NCI-H774 (cell line): ENCODE measurements around the gene CDK5RAP1.
"Not testable (repeated sequence)": the region's sequence is repeated elsewhere in the genome, so short reads cannot be mapped to it uniquely, and the experiment has no call there.

Experiments used
- DNase-seq: peaks from one replicate; lab custom pipeline; 2025; lab: John Stamatoyannopoulos, UW

CDK5RAP1 gene, protein sequence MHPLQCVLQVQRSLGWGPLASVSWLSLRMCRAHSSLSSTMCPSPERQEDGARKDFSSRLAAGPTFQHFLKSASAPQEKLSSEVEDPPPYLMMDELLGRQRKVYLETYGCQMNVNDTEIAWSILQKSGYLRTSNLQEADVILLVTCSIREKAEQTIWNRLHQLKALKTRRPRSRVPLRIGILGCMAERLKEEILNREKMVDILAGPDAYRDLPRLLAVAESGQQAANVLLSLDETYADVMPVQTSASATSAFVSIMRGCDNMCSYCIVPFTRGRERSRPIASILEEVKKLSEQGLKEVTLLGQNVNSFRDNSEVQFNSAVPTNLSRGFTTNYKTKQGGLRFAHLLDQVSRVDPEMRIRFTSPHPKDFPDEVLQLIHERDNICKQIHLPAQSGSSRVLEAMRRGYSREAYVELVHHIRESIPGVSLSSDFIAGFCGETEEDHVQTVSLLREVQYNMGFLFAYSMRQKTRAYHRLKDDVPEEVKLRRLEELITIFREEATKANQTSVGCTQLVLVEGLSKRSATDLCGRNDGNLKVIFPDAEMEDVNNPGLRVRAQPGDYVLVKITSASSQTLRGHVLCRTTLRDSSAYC

DNA sequence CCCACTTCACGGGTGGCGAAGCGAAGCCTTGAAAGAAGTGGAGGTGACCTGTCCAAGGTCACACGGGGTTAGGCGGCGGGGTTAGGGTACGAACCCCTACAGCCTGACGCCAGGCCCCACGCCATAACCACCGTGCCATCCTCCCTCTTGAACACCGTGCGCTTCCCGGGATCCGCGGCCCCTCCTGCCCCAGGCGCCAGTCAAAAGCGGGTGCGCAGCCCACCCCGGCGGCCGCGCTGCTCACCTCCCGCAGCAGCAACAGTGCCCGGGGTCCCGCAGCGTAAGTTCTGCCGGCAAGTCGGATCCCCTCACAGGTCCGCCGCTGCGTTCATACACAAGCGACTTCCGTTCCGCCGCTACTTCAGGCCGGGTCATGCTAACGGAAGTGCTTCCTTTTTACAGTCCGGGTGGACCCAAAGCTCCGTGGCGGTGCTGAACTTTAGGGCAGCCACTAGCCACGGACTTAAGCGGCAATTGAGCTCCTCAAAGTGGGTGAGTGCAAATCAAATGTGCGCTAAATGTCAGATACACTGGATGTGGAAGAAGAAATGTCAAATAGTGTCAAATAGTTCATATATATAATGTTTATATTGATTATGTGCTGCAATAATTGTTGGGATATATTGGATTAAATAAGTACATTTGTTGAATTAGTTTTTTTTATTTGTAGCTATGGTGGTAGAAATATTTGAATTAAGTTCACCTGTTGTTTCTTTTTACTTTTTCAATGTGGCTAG lies at the start of gene CDK5RAP1:
Gene CDK5RAP1 (minus strand): TSS at position 336 of the 737 bp plus-strand sequence. CDS start 4,455 bp downstream, outside the sequence.
- DNase-seq = peak; percentile 87

DNA sequence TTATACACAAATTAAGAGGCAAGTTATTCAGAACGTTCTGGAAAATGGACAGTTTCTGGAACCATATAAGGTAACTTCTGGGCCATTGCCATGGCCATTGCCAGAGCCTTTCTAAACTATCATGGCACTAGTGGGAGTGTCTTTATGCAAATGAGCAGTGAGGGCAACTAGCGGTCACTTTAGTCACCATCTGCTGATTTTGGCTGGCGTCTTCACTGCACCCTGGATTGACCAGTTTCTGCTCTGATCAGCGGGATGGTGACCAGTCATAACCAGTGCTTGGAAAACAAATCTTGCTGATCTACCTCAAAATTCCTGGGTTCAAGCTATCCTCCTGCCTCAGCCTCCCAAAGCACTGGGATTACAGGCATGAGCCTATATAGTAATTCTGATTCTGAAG lies 49.5 kb upstream of the CDK5RAP1 start:
- DNase-seq = no peak

DNA sequence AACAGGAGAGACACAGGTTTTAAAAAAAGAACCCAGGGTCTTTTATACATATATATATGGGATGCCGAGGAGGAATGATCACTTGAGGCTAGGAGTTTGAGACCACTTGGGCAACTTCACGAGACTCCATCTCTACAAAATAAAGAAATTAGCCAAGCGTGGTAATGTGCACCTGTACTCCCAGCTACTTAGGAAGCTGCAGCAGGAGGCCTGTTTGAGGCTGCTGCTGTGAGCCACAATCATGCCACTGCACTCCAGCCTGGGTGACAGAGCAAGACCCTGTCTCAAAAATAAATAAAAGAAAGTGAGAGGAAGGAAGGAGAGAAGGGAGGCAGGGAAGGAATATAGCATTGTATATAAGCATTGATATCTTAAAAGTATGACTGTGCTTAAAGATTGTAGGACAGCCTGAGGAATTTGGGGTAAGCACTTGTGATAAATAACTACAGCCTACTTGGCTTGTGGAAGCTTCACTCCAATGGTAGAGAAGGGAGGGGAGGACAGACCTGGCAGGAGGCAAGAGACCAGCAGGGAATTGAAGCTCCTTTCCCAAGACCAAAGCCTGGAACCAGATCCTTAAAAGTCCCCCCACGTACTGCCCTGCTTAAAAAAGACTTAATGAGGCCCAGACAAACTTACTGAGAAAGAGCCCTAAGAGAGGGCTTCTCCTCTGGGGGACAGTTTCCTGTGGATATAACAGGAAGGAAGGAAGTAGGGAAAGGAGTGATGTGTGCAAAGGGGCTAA lies 44.7 kb upstream of the CDK5RAP1 start:
- DNase-seq = no peak

DNA sequence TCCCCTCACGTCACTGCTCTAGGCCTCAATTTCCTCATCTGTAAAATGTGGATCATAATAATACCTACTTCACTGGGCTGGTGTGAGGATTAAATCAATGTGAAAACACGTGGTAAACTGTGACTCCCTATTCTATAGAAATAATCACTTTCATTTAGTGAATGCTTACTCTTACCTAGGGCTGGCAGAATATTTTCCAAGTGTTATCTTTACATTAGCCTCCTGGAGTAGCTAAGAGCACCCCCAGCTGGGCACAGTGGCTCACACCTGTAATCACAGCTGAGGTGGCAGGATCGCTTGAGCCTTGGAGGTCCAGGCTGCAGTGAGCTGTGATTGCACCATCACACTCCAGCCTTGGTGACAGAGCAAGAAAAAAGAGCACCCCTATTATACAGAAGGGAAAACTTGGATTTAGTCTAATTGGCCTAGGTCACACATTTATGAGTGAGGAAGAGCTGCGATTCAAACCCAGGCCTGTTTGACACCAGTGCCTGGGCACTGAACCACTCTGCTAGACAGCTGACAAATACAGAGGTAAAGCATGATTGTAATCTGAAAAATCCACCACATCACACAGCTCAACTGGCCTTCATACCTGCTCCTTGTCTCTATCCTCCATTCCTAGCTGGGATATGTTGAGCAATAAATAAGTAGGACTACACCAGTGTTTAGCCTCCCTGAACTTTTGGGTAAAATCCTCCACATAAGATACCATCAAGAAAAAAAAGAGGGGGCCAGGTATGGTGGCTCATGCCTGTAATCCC lies 43.7 kb upstream of the CDK5RAP1 start:
- no peak for DNase-seq

DNA sequence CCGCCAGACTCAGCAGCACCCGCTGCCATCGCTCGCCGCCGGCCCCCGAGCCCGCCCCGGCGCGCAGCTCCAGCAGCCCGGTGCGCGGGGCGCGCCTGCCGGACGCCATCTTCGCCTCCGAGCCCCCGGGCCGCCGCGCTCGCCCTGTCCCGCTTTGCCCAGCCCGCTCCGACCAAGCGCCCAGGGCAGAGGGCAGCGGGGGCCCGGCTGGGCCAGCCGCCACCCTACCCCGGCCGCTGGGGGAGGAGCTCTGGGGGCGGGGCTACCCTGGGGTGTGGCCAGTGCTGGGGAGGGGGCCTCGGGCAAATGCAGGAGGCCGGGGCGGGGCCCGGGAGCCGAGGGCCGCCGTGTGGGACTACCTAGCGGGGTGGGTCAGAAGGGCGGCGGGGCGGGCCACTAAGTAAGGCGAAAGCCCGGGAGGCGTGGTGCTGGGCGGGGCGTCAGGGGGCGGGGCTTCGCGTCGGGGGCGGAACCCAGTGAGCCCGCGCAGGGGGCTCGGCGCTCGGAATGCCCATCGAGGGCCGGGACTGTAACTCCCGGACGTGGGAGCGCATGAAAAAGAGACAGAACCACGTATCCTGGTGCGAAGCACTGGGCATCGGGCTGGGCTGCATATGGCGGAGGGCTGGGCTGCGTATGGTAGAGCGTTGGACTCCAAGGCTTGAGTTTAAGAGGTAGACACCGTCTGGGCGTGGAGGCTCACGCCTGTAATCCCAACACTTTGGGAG lies 42.4 kb upstream of the CDK5RAP1 start, which contains the start of gene SNTA1:
Gene SNTA1 (minus strand): TSS at position 252 of the 728 bp plus-strand sequence. CDS start 143 bp downstream, at position 109.
- DNase-seq = peak; percentile 83

DNA sequence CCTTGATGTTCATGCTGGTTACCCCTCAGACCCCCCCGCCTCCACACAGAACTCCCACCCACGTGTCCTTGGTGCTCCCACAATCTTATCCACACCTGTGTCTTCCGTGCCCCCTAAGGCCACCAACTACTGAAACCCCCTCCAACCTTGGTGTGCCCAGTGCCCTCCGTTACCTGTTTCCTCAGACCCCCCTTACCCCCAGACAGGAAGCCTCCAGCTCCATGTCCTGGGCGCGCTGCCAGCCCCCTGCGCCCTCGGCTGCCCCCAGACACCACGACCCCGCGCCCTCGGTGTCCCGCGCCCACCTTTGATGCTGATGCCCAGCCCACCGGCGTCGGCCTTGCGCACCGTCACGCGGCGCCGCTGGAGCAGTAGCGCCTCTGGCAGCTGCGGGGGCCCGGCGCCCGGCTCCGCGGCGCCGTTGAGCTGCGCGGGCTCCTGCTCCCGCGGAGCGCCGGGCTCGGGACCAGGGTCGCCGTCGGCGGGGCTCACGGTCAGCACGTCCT lies 41.7 kb upstream of the CDK5RAP1 start:
- no peak for DNase-seq

DNA sequence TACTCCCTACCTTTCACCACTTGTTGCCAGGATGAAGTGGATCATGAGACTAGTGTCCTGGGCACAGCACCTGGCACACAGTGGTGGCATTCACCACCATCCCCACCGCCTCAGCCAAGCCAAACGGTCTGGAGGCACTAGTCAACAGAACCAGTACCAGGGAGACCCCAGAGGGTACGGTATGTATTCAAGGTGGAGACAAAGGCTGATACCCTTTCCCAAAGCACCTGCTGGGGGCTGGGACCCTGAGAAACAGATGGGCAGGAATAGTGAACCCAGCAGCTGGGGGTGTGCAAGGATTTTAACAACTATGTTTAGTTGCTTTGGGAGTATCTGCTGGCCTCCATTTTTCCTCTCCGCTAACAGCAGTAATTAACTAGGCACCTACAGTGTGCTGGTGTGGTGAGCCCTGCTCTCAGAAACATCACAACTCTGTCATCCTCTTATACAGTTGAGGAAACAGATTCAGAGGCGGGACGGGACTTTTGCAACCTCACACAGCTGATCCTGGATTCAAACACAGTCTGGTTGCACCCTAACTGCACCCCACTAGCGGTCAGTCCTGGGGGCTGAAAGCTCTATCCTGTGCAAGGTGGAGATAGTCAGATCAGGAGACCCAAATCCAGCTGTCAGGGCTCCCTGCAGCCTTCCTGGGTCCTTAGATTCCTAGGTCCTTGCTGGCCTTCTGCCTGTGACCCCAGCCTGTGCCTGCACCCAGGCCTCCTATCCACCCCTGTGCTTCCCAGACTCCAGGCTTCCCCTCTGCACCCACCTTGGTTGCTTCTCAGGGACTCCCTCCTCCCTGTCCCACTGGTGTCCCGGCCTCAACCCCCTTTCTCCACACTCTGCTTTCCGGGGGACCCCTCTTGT lies 41.1 kb upstream of the CDK5RAP1 start:
- DNase-seq = no peak

DNA sequence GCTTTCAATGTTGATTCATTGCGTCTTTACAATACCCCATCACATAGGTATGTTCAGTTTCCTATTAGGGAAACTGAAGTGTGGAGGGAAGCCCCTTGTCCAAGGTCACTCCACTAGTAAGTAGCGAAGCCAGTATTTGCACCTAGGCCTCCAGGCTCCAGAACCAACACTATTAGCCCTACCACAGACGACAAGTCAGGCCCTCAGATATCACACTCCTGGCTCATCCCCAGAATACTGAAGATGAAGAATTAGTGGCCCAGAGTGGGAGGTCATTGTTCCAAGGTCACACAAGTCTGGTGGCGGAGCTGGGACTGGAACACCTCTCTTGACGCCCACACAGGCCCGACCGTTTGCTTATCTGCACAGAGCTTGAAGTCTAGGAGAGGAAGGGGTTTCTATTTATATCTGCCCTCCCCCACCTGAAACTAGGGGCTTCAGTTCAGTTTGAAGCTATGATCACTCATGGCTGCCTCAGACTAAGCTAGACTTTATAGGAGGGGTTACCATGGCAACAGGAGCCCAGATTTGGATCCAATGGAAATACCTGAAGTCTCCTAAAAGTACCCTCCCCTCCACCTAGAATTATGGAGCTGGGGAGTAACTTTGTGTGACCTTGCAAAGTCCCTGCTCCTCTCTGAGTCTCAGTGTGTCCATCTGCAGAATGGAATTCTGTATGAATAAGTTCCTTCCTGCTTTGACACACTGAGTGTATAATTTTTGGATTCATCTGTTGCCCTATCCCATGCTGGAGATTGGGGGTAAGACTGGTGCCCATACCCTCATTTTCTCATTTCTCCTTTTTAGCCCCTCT lies 40.0 kb upstream of the CDK5RAP1 start:
- DNase-seq = no peak

DNA sequence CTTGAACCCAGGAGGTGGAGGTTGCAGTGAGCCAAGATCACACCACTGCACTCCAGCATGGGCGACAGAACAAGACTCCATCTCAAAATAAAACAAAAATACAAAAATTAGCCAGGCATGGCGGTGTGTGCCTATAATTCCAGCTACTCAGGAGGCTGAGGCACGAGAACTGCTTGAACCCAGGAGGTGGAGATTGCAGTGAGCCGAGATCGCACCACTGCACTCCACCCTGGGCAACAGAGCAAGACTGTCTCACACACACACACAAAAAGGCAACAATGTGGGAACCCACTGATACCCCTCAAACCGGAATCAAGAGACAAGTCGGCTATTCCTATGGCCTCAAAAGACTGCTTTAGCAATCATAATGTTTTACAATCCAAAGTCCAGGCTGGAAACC lies 39.2 kb upstream of the CDK5RAP1 start:
- not testable (repeated sequence) for DNase-seq

DNA sequence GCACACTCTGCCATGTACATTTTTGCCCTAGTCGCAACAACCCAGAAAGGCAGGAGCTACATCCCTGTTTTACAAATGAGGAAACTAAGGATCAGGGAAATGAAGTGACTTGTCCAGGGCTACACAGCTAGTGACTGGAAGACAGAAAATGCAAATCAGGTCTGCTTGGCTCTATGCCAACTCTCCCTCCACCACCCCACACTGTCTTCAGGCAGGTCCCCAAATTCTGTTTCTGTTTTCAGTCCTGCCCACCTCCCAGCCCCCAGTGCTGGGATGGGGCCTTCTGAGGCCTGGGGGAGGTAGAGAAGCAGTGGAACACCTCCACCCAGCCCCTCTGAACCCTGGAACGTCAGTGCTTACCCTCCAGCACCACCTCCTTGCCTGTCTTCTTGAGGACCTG lies 37.2 kb upstream of the CDK5RAP1 start:
- no peak for DNase-seq

DNA sequence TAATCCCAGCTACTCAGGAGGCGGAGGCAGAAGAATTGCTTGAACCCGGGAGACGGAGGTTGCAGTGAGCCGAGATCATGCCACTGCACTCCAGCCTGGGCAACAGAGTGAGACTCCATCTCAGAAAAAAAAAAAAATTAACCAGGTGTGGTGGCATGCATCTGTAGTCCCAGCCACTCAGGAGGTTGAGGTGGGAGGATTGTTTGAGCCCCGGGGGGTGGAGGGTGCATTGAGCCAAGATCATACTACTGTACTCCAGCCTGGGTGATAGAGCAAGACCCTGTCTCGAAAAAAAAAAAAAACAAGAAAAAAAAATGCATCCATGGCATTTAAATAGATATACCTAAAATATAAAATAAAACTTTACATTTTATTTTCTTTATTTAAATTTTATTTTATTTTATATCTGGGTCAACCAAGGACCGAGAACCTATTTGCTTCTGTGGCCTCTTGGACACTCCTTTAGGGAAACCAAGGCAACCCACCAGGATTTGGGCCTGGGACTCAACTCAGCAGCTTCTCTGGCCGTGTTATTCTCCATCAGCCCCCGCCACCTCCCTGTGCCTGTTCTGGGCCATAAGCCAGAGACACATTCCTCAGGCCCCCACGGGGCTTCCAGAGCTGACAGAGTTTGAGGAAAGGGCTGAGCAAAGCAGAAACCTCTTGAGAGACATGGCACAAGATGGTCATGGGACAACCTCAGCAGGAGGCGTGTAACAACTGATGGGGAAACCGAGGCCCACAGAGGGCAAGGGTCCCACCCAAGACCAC lies 36.0 kb upstream of the CDK5RAP1 start:
- DNase-seq = no peak

DNA sequence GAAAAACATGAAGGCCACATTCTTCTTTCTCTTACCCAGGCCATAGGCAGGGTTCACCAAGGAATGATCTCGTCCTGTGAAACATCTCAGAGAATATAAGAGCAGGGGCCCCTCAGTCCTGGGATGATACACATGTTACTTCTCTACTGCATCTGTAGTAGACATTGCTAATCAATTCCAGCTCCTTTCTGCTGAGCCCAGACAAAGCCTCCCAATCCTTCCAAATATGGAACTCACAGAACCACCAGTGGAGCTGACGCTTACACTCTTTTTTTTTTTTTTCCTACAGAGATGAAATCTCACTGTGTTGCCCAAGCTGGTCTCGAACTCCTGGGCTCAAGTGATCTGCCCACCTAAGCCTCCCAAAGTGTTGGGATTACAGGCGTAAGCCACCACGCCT lies 33.1 kb upstream of the CDK5RAP1 start:
- DNase-seq = no peak

DNA sequence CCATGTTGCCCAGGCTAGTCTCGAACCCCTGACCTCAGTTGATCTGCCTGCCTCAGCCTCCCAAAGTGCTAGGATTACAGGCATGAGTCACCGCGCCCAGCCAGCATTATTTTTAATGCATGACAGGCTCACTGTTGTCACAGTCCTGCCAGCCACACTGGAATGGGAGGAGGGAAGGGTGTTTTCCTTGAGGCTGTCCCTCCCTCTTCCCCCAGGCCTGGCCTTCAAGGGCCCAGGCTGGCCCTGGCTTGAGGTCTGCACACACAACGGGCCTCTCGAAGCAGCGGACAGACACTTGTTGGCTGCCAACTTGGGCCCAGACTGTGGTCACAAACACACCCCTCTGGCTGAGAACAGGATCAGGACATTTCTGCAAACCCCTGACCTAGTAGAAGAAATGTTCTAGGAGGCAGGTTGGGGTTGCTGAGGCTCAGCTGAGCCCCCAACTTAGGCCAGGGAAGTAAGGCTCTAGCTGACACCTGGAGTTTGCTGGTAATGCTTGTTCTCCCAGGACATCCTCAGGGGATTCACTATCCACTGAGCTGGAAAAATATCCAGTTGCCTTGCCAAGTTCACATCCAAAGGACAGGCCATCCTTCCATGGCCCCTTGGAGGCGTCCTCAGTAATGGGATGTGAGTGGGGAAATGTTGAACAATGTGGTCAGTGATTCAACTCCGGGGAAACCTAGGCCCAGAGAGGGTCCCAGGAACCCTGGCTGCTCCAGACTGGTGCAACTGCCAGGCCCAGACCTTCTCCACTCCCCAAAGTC lies 32.3 kb upstream of the CDK5RAP1 start:
- no peak for DNase-seq

DNA sequence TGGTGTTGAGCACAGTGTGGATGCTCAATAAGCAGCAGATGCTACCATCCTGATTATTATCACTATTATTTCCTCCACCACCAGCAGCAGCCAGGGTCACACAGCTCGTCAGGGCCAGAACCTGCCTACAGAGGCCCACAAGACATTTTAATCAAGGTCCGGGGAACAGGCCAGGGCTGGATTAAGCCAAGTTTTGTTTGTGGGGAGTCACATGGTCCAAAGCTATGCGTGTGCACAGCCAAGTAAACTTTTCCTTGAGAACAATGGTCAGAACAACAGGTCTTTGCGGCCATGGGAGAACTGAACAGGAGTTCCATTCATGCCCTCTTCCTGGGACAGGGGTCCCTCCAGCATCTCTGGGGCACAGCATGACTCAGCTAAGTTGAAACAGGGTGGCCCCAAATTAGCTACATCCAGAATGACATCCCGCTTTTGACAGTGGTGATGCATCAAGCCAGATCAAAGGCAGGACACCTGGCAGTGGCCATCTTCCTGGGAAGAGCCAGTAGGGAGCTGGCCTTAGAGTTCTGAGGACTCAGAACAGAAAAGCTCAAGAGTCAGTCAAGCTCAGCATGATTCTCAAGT lies 30.6 kb upstream of the CDK5RAP1 start:
- DNase-seq = no peak

DNA sequence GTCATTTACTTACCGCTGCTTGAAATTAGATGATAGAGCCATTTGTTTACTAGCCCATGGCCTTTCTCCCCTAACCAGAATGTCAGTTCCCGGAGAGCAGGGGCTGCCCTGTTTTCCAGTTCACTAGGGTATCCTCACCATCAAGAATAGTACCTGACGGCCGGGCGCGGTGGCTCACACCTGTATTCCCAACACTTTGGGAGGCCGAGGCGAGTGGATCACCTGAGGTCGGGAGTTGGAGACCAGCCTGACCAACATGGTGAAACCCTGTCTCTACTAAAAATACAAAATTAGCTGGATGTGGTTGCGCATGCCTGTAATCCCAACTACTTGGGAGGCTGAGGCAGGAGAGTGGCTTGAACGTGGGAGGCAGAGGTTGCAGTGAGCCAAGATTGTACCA lies 22.6 kb upstream of the CDK5RAP1 start:
- not testable (repeated sequence) for DNase-seq

DNA sequence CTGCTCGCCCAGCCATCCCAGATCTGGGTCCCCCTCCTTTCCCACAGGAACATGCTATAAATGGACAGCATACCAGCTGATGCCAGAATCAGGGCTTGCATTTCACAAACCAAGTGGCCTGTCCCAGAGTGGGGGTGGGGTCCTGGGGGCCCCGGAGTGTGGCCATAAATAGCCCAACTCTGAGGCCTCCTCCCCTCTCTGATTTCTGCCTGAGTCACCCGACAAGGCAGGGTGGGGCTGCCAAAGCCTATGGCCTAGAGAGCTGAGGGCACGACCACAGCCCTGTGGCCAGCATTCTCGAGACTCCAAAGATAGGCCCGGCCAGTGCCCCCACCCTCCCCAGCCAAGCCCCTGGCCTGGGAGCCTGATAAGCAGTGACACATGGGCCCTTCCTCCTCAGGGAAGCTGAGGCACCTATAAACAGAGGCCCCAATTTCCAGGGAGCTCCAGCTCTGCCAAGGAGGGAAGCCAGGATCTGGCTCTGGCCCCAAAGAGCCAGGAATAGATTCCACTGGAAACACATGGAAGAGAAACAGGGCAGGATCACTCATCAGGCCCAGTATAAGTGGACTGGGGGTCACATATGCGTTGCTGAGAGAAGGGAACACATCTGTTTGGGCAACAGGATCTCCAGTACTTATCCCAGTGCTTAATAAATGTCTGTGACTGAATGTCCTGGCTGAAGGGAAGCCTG lies 22.0 kb upstream of the CDK5RAP1 start:
- DNase-seq = no peak
